Neural progenitor cell (in vitro differentiated cells): ENCODE data around the gene FAF1. TPM values are rescaled to one million over a fixed set of nuclear protein-coding genes. Genes with fewer than 3 reads are reported as not detected.

ENCODE experiments used
- DNase-seq: peaks from one replicate; pipeline ENCODE4 v3.0.0-alpha.2; 2016; ENCODE audit warnings: low spot score
- H2AFZ ChIP-seq: fragments of 200-600 bp; sonication (generic); replicated peaks from 2 replicates; pipeline ENCODE4 v1.6.1; 2016; ENCODE audit warnings: antibody characterized with exemption
- H3F3A ChIP-seq: fragments of 200-600 bp; sonication (generic); 2 replicates; pipeline ENCODE4 v1.6.1; 2016; ENCODE audit warnings: antibody characterized with exemption, low read depth
- H3K27ac ChIP-seq: fragments of 200-600 bp; sonication (generic); 2 replicates; pipeline ENCODE4 v1.5.1; 2016; ENCODE audit warnings: mild to moderate bottlenecking
- H3K27me3 ChIP-seq: fragments of 200-600 bp; sonication (generic); 2 replicates; pipeline ENCODE4 v1.6.1; 2016; ENCODE audit warnings: mild to moderate bottlenecking, moderate library complexity
- H3K36me3 ChIP-seq: fragments of 200-600 bp; sonication (generic); 2 replicates; pipeline ENCODE4 v1.5.1; 2016
- H3K4me1 ChIP-seq: fragments of 200-600 bp; sonication (generic); 2 replicates; pipeline ENCODE4 v1.6.1; 2016; ENCODE audit warnings: mixed run types
- H3K4me2 ChIP-seq: fragments of 200-600 bp; sonication (generic); 2 replicates; pipeline ENCODE4 v1.6.1; 2016
- H3K4me3 ChIP-seq: fragments of 200-600 bp; sonication (generic); 2 replicates; pipeline ENCODE4 v1.5.1; 2016
- H3K79me2 ChIP-seq: fragments of 200-600 bp; sonication (generic); 2 replicates; pipeline ENCODE4 v1.6.1; 2016; ENCODE audit warnings: low read depth
- H3K9ac ChIP-seq: fragments of 200-600 bp; sonication (generic); 2 replicates; pipeline ENCODE4 v1.6.1; 2016
- H3K9me3 ChIP-seq: fragments of 200-600 bp; sonication (generic); 2 replicates; pipeline ENCODE4 v1.5.1; 2016; ENCODE audit warnings: low read depth
- H4K20me1 ChIP-seq: fragments of 200-600 bp; sonication (generic); 2 replicates; pipeline ENCODE4 v1.6.1; 2016; ENCODE audit warnings: low read depth
- H3K27ac Mint-ChIP-seq: 3 replicates; pipeline ENCODE4 v1.8.0; 2021; ENCODE audit warnings: mixed read lengths
- H3K27me3 Mint-ChIP-seq: 2 replicates; pipeline ENCODE4 v1.8.0; 2022; ENCODE audit warnings: low read depth, mild to moderate bottlenecking, inconsistent platforms, moderate library complexity, mixed read lengths; ENCODE audit not compliant: insufficient read depth
- H3K36me3 Mint-ChIP-seq: 3 replicates; pipeline ENCODE4 v1.8.0; 2021; ENCODE audit warnings: mixed read lengths
- H3K4me1 Mint-ChIP-seq: 3 replicates; pipeline ENCODE4 v1.8.0; 2021; ENCODE audit warnings: mixed read lengths
- H3K4me3 Mint-ChIP-seq: 3 replicates; pipeline ENCODE4 v1.8.0; 2021; ENCODE audit warnings: mild to moderate bottlenecking, moderate library complexity, mixed read lengths
- H3K9me3 Mint-ChIP-seq: 3 replicates; pipeline ENCODE4 v1.8.0; 2020; ENCODE audit warnings: mixed read lengths
- EZH2 ChIP-seq: fragments of 200-600 bp; sonication (generic); IDR thresholded peaks from 2 replicates; pipeline ENCODE4 v1.6.1; 2017; ENCODE audit warnings: antibody characterized with exemption, mild to moderate bottlenecking, moderate library complexity
- EZH2phosphoT487 ChIP-seq: fragments of 200-600 bp; sonication (generic); IDR thresholded peaks from 2 replicates; pipeline ENCODE4 v1.6.1; 2017; ENCODE audit warnings: antibody characterized with exemption
- total RNA-seq: library from RNA; depleted of rRNA; stranded (reverse); fragments of >200 nt; gene quantifications from 2 replicates; pipeline ENCODE4 v1.2.3, GENCODE V29; 2015; ENCODE audit warnings: low replicate concordance
- TF ChIP-seq, protein P1 (sequence below): fragments of 200-600 bp; sonication (generic); IDR thresholded peaks from 2 replicates; pipeline ENCODE4 v1.5.1; 2017; ENCODE audit warnings: antibody characterized with exemption, mild to moderate bottlenecking

The FAF1 gene
- total RNA-seq, 1 donor from 2014 or later: 103 TPM

DNA sequence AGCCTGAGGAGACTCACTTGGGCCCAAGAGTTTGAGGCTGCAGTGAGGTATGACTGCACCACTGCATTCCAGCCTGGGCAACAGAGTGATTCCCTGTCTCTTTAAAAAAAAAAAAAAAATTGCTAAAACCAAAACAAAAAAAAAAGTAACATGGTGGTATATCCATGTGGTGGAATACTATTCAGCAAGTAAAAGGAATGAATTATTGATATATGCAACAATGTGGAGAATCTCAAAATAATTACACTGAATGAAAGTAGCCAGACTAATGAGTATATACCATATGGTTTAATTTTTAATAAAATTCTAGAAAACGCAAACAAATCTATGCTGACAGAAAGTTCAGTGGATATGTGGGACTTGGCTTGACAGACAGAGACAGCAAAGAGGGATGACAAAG, 456.6 kb downstream of the FAF1 start:
- H3K9me3 ChIP-seq: peaks cover 10% of the 10 kb centered on the region
- H3K4me1 ChIP-seq: no peaks in the 10 kb centered on the region
- H3F3A ChIP-seq: no peaks in the 10 kb centered on the region
- TF ChIP-seq, protein P1, sequence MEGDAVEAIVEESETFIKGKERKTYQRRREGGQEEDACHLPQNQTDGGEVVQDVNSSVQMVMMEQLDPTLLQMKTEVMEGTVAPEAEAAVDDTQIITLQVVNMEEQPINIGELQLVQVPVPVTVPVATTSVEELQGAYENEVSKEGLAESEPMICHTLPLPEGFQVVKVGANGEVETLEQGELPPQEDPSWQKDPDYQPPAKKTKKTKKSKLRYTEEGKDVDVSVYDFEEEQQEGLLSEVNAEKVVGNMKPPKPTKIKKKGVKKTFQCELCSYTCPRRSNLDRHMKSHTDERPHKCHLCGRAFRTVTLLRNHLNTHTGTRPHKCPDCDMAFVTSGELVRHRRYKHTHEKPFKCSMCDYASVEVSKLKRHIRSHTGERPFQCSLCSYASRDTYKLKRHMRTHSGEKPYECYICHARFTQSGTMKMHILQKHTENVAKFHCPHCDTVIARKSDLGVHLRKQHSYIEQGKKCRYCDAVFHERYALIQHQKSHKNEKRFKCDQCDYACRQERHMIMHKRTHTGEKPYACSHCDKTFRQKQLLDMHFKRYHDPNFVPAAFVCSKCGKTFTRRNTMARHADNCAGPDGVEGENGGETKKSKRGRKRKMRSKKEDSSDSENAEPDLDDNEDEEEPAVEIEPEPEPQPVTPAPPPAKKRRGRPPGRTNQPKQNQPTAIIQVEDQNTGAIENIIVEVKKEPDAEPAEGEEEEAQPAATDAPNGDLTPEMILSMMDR: no peak
- TF ChIP-seq EZH2: no peak
- TF ChIP-seq EZH2phosphoT487: no peak
- H3K79me2 ChIP-seq: no peaks in the 10 kb centered on the region
- peaks cover 14% of the 10 kb centered on the region for H3K9me3 Mint-ChIP-seq
- H3K36me3 ChIP-seq: peaks cover 8% of the 10 kb centered on the region
- H3K4me3 Mint-ChIP-seq: no peak overlapping the region
- H3K4me2 ChIP-seq: no peak overlapping the region
- H3K27ac Mint-ChIP-seq: no peak overlapping the region
- no peak overlapping the region for H3K27ac ChIP-seq
- DNase-seq: no peak
- no peaks in the 10 kb centered on the region for H3K4me1 Mint-ChIP-seq
- H3K27me3 ChIP-seq: no peaks in the 10 kb centered on the region
- no peak overlapping the region for H3K9ac ChIP-seq
- no peak overlapping the region for H3K4me3 ChIP-seq
- H4K20me1 ChIP-seq: no peaks in the 10 kb centered on the region
- H2AFZ ChIP-seq: no peak overlapping the region
- peaks cover 14% of the 10 kb centered on the region for H3K36me3 Mint-ChIP-seq
- peaks cover 3% of the 10 kb centered on the region for H3K27me3 Mint-ChIP-seq

DNA sequence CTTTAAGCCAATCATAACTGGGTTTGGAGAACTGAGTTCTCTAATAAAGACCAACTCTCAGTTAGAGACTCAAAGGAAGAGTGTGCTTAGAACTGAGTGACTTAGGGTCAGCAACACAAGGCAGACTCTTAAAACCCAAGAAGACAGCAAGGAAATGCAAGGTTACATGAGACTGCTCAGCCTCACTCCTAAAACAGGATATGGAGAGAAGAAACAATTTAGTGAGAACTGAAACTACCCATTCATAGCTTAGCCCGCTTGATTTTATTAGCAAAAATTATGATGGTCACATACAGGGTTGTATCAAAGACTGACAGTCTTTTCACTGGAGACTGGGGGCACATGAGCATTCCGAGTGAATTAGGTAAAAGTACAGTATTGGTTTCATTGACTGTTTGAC, 457.9 kb downstream of the FAF1 start:
- no peaks in the 10 kb centered on the region for H4K20me1 ChIP-seq
- no peak overlapping the region for H3K27ac ChIP-seq
- no peak for DNase-seq
- H3K79me2 ChIP-seq: no peaks in the 10 kb centered on the region
- Mint-ChIP-seq H3K4me1 (no peaks in the 10 kb centered on the region), H3K36me3 (peaks cover 16% of the 10 kb centered on the region), H3K4me3 (no peak overlapping the region), H3K27ac (no peak overlapping the region), H3K27me3 (no peaks in the 10 kb centered on the region), H3K9me3 (peaks cover 21% of the 10 kb centered on the region)
- no peak overlapping the region for H3K9ac ChIP-seq
- no peak overlapping the region for H3K4me3 ChIP-seq
- no peaks in the 10 kb centered on the region for H3K27me3 ChIP-seq
- TF ChIP-seq EZH2: no peak
- TF ChIP-seq EZH2phosphoT487: no peak
- TF ChIP-seq, protein P1: no peak
- no peak overlapping the region for H2AFZ ChIP-seq
- H3K4me2 ChIP-seq: no peak overlapping the region
- H3K36me3 ChIP-seq: peaks cover 8% of the 10 kb centered on the region
- peaks cover 10% of the 10 kb centered on the region for H3K9me3 ChIP-seq
- no peaks in the 10 kb centered on the region for H3F3A ChIP-seq
- no peaks in the 10 kb centered on the region for H3K4me1 ChIP-seq

DNA sequence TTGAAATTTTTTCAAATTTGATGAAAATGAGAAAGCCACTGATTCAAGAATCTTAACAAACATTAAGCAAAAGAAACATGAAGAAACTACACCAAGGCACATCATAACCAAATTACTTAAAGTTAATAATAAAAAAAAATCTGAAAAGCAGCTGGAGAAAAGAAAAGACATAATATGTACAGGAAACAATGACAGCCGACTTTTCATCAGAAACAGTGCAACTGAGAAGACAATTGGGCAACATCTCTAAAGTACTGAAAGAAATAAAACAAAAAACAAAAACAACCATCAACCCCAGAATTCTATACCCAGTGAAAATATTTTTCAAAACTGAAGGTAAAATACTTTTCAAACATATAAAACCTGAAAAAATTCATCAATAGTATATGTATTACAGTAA, 463.1 kb downstream of the FAF1 start:
- H3K9me3 Mint-ChIP-seq: peaks cover 26% of the 10 kb centered on the region
- no peaks in the 10 kb centered on the region for H3K27me3 ChIP-seq
- H4K20me1 ChIP-seq: no peaks in the 10 kb centered on the region
- H3K27ac ChIP-seq: no peak overlapping the region
- H3K4me1 ChIP-seq: no peaks in the 10 kb centered on the region
- peaks cover 13% of the 10 kb centered on the region for H3K36me3 Mint-ChIP-seq
- no peaks in the 10 kb centered on the region for H3K36me3 ChIP-seq
- no peaks in the 10 kb centered on the region for H3K4me1 Mint-ChIP-seq
- no peak overlapping the region for H2AFZ ChIP-seq
- H3K27ac Mint-ChIP-seq: no peak overlapping the region
- TF ChIP-seq EZH2 (no peak), EZH2phosphoT487 (no peak)
- TF ChIP-seq, protein P1: no peak
- no peak overlapping the region for H3K9ac ChIP-seq
- no peak overlapping the region for H3K4me3 Mint-ChIP-seq
- no peak overlapping the region for H3K4me3 ChIP-seq
- H3K27me3 Mint-ChIP-seq: no peaks in the 10 kb centered on the region
- H3K4me2 ChIP-seq: no peak overlapping the region
- H3K79me2 ChIP-seq: no peaks in the 10 kb centered on the region
- DNase-seq: no peak
- H3K9me3 ChIP-seq: no peaks in the 10 kb centered on the region
- no peaks in the 10 kb centered on the region for H3F3A ChIP-seq
